Stimulated activated CD4-positive, alpha-beta T cell treated with anti-CD3 and anti-CD28 coated beads, Interleukin-1b, Interleukin-23, amount 100 ng/mL, for 24 hours (primary cell): ENCODE results near the gene SAMD10.

Experiments
- DNase-seq, 4 experiments: peaks; one replicate each; pipeline ENCODE4 v3.0.0-alpha.2; 2020; ENCODE audit warnings: low read depth in 4 of 4, low spot score in 1 of 4

Gene SAMD10

DNA sequence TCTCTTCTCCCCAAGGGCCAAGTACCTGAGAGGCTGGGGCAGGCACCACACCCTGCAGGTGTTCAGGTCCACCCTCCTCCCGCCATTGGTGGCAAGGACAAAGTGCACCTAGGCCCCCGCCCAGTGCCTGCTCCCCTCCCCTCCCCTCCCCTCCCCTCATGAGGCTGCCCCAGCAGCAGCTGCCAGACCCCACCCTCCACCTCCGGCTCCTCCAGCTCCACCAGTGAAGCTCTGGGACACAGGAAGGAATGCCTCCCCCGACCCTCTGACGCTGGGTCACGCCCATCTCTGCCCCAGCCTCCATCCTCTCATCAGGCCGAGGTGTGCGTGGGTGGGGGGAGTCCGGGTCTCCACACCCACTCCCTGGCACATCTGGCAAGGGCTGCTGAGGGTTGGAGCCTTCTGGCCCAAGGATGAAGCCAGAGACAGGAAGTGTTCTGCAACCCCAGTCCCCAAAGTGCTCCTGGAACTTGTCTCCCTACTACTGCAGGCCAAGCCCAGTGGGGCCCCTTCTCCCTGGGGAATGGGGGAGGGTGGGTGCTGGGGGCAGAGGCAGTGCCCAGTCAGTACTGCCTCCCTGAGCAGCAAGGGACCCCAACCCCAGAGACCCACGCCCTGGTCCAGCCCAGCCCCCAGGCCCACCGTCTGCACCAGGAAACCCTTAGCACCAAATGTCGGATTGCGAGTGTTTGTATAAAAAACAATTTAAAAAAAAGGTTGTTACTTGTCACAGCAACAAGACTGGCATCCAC, 21.6 kb downstream of the SAMD10 start:
- DNase-seq: peak in 1 of 4 experiments; percentile 48

DNA sequence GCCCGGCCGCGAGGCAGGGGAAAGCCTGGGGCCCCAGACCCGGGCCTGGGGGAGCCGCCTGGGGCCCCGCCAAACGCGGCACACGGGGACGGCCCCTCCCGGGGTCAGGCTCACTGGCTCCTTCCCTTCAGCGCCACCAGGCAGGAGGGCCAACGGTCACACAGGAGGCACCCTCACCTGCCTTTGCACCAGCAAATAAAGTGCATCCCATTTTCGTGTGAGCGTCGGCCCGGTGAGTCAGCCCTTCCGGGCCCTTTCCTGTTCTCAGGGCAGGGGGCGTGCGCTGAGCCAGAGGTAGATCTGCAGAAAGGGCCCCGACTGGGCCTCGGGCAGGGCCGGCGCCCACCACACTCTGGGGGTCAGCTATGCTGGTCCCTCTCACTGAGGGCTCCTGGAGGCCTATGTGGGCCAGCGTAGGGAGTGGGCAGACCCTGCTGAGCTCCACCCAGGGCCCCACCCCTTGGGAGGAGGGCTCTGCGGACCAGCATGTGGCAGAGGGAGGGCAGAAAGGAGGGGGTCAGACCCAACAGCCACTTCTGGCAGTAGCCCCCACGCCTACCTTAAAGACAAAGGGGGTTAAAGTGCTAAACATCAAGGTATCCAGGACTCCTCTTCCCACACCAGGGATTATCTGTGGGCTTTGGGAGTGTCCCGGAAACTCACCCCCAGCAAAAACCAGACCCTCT, 22.3 kb downstream of the SAMD10 start:
- DNase-seq: peak in 2 of 4 experiments; percentile 52 to 62

DNA sequence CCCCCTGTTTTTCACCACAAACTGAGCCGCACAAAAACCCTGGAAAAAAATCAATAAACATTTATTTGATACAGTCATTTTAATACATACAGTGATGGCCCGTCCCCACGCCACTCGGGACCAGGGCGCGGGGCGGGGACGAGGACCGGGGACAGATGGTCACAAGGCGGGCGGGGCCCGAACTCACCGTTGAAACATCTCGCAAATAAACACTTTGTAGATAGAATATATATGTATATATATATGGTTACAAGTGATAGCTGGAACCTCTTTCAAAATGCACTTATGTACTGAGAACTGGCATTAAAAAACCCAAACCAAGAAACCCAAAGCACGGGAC, 22.8 kb downstream of the SAMD10 start:
- no peak for DNase-seq

DNA sequence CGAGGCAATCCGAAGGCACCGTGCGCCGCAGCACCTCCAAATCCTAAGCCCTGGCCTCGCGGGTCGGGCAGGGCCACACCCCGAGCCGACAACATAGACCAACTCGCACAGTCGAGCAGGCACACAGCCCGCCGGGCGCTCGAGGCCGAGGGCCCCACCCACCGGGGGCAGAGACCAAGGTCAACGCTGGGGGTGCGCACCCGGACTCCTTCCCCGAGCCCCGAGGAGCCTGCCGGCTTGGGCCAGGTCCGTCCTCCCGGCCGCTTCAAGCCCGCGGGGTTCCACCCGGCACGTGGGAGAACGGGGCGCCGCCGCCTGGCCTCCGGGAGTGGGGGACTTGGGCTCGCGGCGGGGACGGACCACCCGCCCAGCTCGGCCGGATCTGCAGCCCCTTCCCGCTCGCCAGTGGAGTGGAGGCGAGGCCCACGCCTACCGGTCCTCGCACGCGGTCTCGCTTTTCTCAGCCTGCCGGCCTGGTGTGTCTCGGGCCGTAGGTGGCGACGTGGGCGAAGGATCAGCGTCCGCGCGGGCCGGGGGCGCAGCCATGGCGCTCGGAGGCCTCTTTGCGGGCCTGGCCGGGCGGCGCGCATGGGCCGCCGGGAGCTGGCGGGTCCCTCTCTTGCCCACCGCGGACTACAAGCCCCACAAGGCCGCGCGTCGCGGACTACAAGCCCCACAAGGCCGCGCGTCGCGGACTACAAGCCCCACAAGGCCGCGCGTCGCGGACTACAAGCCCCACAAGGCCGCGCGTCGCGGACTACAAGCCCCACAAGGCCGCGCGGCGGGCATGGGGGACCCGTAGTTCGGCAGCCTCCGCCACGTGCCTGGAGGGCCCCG, 23.4 kb downstream of the SAMD10 start, which contains the start of gene UCKL1:
Gene UCKL1 (minus strand): TSS at position 590 of the 837 bp plus-strand sequence. CDS start 44 bp downstream, at position 546.
- peak; percentile 76 to 84 (median 81) for DNase-seq

DNA sequence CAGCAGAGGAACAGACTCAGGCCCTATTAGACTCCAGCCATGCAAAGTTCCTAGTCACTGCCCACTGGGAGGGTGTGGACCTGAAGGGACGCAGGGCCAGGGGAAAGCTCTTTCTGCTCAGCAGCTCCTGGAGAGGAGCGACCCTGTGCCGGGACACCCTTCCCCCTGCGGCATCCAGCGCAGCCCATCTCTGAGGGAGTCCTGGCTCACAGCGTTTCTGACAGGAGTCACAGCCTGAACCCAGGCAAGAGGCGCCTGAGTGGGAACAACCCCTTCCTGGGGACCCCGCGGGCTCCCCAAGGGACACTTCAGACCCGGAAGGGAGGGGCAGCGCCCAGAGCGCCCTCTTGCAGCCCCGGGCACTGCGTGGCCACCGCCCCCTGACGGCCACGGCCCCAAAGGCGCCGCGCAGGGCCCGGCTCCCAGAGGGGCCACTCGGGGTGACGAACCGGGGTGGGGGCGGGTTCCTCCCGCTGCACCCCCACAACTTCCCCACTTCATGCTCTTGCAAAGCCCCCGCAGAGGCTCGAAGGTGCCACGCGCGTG, 24.1 kb downstream of the SAMD10 start:
- no peak for DNase-seq

DNA sequence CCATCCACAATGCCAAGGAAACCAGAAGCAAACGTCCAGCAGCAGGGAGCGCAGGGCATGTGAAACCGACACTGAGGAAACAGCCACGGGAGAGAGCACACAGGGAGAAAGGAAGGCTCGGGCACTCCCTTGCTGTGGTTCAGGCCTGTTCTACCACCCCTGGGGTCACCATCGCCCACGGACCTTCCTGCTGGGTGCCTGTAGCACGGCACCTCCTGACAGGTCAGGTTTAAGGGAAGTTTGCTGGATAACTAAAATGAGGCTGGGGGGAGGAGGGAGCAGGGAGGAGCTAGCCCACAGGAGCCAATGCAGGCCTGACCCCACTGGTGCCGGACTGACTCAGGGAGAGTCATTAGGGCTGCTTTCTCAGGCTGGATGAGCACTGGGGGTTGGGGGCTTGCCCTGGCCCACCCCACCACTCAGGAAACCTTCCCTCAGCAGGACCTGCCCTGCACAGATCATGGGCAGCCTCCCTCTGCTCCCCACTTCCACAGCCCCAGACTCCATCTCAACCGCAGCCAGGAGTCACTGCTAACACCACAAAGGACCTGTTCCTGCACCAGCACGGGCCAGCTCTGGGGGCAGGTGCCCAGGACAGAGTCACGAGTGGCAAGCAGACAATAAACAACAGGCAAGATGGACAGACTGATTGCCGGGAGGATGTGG, 25.5 kb downstream of the SAMD10 start:
- DNase-seq: no peak

DNA sequence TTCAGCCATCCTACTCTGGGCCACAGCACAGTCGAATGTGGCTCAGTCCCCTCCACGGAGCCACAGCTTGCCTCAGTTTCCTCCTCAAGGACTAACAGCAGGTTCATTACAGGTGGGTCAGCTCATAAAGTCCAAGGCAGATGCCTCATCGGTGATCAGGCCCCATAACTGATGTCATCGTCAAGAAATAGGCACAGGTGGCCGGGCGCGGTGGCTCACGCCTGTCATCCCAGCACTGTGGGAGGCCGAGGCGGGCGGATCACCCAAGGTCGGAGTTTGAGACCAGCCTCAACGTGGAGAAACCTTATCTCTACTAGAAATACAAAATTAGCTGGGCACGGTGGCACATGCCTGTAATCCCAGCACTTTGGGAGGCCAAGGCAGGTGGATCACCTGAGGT, 26.7 kb downstream of the SAMD10 start:
- DNase-seq: no peak

DNA sequence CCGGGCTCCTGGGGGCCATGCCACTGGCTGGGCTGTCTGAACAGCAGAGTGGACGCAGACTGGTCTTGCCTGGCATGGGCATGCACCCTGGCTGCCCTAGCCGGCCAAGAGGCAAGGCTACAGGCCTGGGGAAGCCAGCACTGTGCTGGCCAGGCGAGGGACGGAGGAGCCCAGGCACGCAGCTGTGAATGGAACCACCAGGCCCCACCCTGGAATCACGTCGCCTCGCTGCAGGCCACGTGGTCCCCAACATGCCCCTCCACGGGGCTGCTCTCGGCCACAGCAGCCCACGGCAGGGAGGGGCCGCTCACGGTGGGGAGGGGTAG, 27.3 kb downstream of the SAMD10 start:
- DNase-seq: no peak

DNA sequence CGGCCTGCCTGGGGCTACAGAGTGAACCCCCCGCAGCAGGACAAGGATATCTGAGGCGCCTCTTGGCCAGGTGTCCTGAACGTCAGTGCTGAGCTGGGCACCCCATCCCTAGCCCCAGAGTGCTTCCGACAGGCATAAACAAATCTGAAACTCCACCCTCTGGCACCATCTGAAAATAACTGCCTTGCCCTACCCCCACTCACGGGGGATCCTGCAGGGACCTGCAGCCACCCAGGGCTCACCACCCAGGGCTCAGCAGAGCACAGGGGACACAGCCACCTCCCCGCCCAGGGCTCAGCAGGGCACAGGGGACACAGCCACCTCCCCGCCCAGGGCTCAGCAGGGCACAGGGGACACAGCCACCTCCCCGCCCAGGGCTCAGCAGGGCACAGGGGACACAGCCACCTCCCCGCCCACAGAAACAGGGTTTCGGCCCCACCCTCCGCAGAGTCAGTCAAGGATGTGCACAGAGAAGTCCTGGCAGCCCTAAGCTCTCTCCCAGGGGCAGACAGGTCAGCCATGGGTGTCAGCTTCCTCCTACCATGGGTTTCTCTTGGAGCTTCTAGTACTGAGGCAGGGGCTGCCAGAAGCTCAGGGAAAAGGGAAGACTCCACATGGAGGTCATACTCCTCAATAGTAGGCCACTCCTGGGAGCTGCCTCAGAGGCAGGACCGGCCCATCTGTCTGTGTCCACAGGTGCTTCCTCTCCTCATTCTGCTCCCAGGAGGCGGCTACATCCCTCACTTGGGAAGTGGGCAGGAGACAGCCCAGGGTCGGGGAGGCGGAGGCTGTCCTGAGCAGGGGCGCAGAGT, 27.8 kb downstream of the SAMD10 start:
- DNase-seq: no peak

DNA sequence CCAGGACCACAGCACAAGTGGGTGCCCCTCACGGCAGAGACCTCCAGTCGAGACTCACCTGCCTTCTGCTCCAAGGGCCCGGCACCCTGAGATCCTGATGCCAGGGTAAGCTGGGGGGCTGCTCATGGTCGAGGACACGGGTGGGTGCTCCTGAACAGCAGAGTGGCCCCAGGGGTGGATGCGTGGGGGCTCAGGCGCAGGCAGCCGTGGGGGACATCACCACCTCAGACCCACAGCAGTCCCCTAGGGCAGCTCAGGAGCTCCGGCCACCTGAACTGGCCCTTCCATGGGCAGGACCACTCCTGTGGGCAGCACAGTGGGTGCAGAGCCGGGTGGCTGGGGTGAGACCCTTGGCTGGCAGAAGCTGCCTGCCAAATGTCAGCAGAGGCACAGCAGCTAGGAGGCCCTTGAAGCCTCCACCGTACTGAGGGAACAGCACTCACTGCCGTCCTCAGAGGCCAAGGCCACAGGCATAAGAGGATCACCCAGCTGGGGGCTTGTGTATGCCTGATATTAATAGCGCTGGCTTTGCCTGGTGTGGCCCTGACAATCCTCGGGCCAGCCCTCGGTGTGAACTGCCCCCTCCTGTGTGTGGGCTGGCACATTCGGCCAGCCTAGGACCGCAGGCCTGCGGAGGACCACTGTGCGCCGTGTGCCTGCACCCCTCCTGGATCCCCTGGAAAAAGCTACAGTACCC, 28.6 kb downstream of the SAMD10 start:
- no peak for DNase-seq

DNA sequence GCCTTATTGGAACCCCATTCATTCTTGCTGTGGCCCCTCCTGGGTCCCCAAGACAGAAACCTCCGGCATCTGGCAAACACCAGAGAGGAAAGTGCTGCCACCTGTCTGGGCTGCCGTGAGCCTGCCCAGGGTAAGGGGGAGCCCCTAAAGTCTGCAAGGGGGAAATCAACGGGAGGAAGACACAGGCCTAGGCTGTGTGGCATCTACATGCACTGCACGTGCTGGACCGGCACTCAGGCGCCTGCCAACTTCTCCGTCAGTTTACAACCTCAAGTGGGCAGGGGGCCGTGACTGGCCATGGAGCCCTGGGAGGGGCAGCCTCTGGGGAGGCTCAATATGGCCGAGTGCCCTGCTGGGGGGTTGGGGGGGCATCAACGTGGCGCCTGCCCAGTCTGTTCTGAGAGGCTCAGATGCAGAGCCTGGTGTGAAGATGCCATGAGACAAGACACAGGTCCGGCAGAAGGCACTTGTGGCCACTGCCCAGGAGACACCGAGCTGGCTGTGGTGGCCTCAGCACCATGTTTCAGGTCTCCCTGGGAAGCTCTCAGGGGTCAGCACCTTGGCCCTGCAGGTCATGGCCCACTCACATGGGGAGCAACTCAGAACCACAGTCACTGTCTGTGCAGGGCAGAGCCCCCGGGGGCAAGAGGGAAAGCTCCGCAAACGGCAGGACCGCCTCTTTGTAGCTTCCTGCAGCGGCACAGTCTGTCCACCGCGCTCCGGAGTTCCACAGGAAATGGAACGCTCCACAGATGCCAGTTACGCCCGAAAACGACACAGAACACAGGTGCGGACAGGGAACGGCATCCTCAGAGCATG, 31.6 kb downstream of the SAMD10 start:
- no peak for DNase-seq

DNA sequence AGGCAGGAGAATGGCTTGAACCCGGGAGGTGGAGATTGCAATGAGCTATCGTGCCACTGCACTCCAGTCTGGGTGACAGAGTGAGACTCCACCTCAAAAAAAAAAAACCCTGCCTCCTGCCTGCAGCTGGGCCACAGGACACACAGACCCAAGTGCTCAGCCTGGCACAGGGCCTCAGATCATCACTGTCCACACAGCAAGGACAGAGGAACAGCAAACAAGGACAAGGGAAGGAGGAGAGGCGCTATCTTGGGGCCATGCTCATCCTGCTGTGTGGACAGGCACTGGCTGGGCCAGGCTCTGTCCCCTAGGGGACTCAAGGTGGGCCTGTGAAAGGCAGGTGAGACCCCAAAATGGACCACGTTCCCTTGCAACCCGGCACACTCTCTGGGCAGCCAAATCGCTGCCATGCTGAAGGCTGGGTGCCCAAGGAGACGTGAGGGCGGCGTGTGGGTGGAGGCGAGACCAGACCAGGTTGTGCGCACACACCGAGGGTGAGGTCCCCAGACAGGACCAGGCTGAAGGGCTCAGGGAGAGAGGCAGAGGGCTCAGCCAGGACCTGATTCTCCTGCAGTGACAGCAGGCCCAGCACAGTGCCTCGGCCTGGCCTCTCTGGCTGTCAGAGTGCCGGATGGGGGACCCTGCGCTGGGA, 32.3 kb downstream of the SAMD10 start:
- no peak for DNase-seq

DNA sequence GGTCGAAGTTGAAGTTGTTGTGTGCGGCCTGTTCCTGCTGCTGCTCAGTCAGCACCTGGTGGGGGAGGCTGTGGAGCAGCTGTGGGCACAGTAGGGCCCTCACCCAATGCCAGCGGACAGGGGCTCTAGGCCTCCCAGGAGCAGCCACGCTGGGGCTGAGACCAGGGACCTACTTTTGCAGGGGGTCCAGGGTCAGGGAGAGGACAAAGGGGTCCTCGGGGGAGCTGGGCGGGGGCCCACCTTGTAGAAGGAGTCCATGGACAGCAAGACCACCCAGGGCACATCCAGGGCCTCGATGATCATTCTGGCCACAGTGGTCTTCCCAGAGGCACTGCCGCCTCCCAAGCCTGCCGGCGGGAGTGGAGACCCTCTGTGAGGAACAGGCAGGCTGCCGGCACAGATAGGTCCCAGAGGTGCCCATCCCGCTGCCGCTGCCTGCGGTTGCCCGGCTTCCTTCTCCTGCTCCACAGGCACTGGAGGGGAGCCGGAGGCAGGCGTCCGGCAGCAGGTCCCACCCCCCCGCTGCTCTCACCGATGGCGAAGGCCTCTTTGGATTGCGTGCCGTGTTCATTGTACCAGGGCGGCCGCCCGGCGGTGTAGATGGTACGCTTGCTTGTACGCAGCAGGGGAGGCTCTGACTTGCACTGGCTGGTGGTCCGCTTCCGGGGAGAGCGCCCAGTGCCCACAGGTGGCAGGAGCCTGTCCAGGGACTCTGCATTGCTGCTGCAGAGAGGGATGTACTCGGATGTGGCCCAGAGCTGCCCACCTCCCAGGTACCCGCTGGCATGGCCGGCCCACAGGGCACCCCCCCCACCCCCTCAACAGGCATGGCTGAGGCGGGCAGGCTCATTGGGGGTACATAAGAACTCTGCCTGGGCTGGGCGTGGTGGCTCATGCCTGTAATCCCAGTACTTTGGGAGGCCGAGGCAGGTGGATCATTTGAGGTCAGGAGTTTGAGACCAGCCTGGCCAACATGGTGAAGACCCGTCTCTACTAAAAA, 33.2 kb downstream of the SAMD10 start:
- no peak for DNase-seq

DNA sequence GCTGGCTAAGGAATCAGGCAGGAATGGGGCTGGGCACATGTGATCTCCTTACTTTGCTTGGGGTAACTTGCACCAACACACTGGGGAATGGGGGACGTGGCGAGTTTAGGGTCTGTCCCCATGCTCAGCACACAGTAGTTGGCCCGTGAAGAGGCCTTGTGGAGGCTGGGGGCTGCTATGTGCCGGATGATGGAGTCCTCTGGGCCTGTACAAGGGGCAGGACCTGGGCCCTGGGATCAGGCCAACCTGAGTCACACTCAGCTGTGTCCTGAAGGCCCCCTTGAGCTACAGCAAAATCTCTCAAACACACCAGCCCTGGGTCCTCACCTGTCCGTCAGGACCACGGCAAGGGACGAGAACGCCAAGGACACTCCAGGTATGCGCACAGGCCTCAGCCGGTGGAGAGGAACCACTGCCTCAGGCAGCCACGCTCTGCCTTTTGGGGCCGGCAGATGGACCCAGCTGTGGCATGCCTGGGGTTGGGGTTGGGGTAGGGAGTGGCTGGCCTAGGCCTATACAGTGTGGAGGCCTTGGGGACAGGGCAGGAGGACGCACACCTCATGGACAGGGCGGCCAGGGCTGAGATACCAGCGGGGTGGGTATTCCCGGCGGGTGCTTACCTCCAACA, 34.3 kb downstream of the SAMD10 start:
- no peak for DNase-seq

DNA sequence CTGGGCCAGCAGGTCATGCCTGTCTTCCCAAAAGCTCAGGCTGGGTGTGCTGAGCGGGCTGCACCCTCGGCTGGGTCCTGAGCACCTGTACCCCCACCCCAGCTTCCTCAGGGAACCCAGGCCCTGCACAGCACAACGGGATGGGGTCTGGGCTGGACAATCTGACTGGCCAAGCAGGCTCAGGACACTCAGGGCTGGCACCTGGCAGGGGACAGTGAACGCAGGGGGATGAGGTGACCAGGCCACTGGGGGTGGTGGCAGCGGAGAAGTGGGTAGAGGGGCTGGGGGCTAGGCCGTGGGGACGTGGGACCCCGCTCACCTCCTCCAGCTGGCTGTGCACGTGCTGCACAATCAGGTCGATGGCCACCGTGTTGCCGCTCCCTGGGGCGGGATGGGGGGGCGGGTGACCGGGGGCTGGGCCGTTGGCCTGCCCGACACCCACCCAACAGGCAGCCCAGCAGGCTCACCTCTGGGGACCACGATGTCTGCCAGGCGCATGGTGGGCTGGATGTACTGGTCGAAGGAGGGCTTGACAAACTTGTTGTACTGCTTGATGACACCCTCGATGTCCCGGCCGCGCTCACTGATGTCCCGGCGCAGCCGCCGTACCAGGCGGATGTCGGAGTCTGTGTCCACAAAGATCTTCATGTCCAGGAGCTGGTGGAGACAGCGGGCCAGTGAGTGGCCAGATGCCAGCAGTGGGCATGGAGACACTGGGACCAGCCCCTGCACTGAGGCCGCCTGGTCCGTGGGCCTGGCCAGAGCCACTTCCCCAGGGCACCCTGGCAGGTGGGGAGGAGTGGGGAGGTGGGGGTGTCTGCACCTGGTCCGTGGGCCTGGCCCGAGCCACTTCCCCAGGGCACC, 35.1 kb downstream of the SAMD10 start:
- DNase-seq: no peak

DNA sequence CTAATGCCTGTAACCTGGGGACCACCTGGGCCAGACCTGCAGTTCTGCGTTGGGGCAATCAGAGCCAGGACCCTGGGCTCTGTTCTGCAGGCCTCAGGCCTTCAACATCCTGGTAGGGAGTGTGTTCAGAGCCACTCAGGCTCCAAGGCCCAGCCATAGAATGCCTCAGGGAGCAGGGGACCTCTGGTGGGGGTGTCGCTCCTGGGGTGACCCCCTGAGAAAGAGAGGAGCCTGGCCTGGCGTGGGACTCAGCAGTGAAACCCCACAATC, 35.7 kb downstream of the SAMD10 start:
- DNase-seq: no peak
